Sigmoid colon (tissue), 7 donors: Measurements from ENCODE around the gene SMURF2. TPM values are rescaled to one million over a fixed set of nuclear protein-coding genes. Genes with fewer than 3 reads are reported as not detected.

Source experiments
- DNase-seq: peaks from one replicate; pipeline ENCODE4 v3.0.0-alpha.2; 2019
- H3K27ac ChIP-seq, 4 donors: fragments of 200-600 bp; sonication (generic); one replicate each; pipeline ENCODE4 v1.5.1; 2016 to 2019; ENCODE audit warnings: mild to moderate bottlenecking in 1 of 4
- H3K27me3 ChIP-seq, 3 donors: fragments of 200-600 bp; sonication (generic); one replicate each; pipeline ENCODE4 v1.5.1; 2019; ENCODE audit warnings: mild to moderate bottlenecking in 1 of 3
- H3K36me3 ChIP-seq, 4 donors: fragments of 200-600 bp; sonication (generic); one replicate each; pipeline ENCODE4 v1.5.1; 2016 to 2019
- H3K4me1 ChIP-seq, 4 donors: fragments of 200-600 bp; sonication (generic); one replicate each; pipeline ENCODE4 v1.5.1; 2017 to 2019
- H3K4me3 ChIP-seq, 4 donors: fragments of 200-600 bp; sonication (generic); one replicate each; pipeline ENCODE4 v1.5.1; 2017 to 2019; ENCODE audit warnings: mild to moderate bottlenecking in 2 of 4, moderate library complexity in 1 of 4
- H3K9me3 ChIP-seq, 4 donors: fragments of 200-600 bp in 3 of 4; sonication (generic) in 3 of 4; one replicate each; pipeline versions ENCODE4 v1.5.1 to v1.6.1; 2013 to 2019
- CTCF ChIP-seq, 4 experiments: fragments of 450-650 bp in 3 of 4; fragments of 200-600 bp in 1 of 4; IDR thresholded peaks; one replicate each; pipeline ENCODE4 v1.5.1; 2016 to 2019; ENCODE audit warnings: antibody characterized with exemption in 4 of 4, mild to moderate bottlenecking in 3 of 4, moderate library complexity in 2 of 4
- EP300 ChIP-seq, 4 donors: sonication (generic); formaldehyde crosslinking; IDR thresholded peaks; one replicate each; pipeline ENCODE4 v1.6.1; 2017; ENCODE audit warnings: antibody characterized with exemption in 4 of 4
- POLR2A ChIP-seq, 2 donors: fragments of 450-650 bp; IDR thresholded peaks; one replicate each; pipeline ENCODE4 v1.6.1; 2016; ENCODE audit warnings: antibody characterized with exemption in 2 of 2, mild to moderate bottlenecking in 2 of 2, moderate library complexity in 2 of 2
- POLR2AphosphoS5 ChIP-seq, 4 donors: sonication (generic); formaldehyde crosslinking; IDR thresholded peaks; one replicate each; pipeline ENCODE4 v1.6.1; 2017; ENCODE audit warnings: antibody characterized with exemption in 4 of 4
- WGBS, 2 donors: extraction: QIAGEN DNeasy Blood & Tissue Kit; methylation state at CpG; one replicate each; pipeline ENCODE4 v1.1.7; 2013; 5-methylcytosine and 5-hydroxymethylcytosine counted together
- intact Hi-C: fragments of 100-400 bp; cut with DNase I; formaldehyde crosslinking; loops from one replicate; pipeline ENCODE4 v1.15.1; 2023
- polyA plus RNA-seq, 3 donors: library from polyadenylated mRNA; stranded (reverse); fragments of 200-250 nt; gene quantifications; one replicate each; pipeline ENCODE4 v1.2.3, GENCODE V29; 2013
- total RNA-seq, 4 donors: library from RNA; depleted of rRNA; stranded (reverse); fragments of >200 nt; gene quantifications; one replicate each; pipeline ENCODE4 v1.1.0, GENCODE V29; 2016
- donor health status: healthy with polysubstance abuse.
- donor health status: Bipolar disorder and iron deficiency.
- donor health status: healthy.

The SMURF2 gene
- total and polyA plus RNA-seq, 7 donors: 5.8 to 30.2 (median 23.8) TPM

GRCh38 chr17:64596439-64596838 lies 65.7 kb downstream of the SMURF2 start:
- Histone ChIP-seq H3K9me3 (no peaks in the 10 kb centered on the region), H3K4me1 (no peaks in the 10 kb centered on the region), H3K4me3 (no peak overlapping the region), H3K27ac (no peak overlapping the region), H3K27me3 (no peaks in the 10 kb centered on the region), H3K36me3 (peaks cover 0 to 39% (median 3%) of the 10 kb centered on the region in 4 donors)
- 70 to 74% methylated on average over 2 of the region's 2 CpGs for WGBS, 2 donors
- DNase-seq: no peak
- TF ChIP-seq POLR2AphosphoS5 (IDR thresholded peaks at IDR 0.05) (no peak), POLR2A (IDR thresholded peaks at IDR 0.05) (no peak), CTCF (IDR thresholded peaks at IDR 0.05) (no peak), EP300 (IDR thresholded peaks at IDR 0.05) (no peak)
- intact Hi-C loops: no loop called here

- H3K4me1 ChIP-seq: no peaks in the 10 kb centered on the region
- H3K27ac ChIP-seq: no peak overlapping the region
- TF ChIP-seq CTCF (IDR thresholded peaks at IDR 0.05): no peak
- H3K9me3 ChIP-seq: no peaks in the 10 kb centered on the region
- peaks cover 0 to 48% (median 3%) of the 10 kb centered on the region in 4 donors for H3K36me3 ChIP-seq
- no peaks in the 10 kb centered on the region for H3K27me3 ChIP-seq
- intact Hi-C loops: no loop called here
- H3K4me3 ChIP-seq: no peak overlapping the region
- WGBS, 2 donors: 49 to 75% methylated on average over 1 of the region's 1 CpG
- DNase-seq: no peak
These were observed 70.2 kb downstream of the SMURF2 start for GRCh38 chr17:64591944-64592343.

- Histone ChIP-seq H3K9me3 (no peaks in the 10 kb centered on the region), H3K4me3 (no peak overlapping the region), H3K4me1 (no peaks in the 10 kb centered on the region), H3K27ac (no peak overlapping the region), H3K36me3 (peaks cover 0 to 54% (median 15%) of the 10 kb centered on the region in 4 donors), H3K27me3 (no peaks in the 10 kb centered on the region)
- intact Hi-C loops: no loop called here
- TF ChIP-seq POLR2A (IDR thresholded peaks at IDR 0.05) (no peak), POLR2AphosphoS5 (IDR thresholded peaks at IDR 0.05) (no peak), EP300 (IDR thresholded peaks at IDR 0.05) (no peak), CTCF (IDR thresholded peaks at IDR 0.05) (no peak)
- WGBS, 2 donors: 74 to 94% methylated on average over 2 of the region's 2 CpGs
- DNase-seq: no peak
These were observed 77.0 kb downstream of the SMURF2 start for GRCh38 chr17:64585146-64585545.

- Histone ChIP-seq H3K4me3 (no peak overlapping the region), H3K36me3 (peaks cover 0 to 57% (median 17%) of the 10 kb centered on the region in 4 donors), H3K9me3 (no peaks in the 10 kb centered on the region), H3K27me3 (no peaks in the 10 kb centered on the region), H3K4me1 (no peaks in the 10 kb centered on the region), H3K27ac (no peak overlapping the region)
- no peak for DNase-seq
- intact Hi-C loops: no loop called here
- TF ChIP-seq POLR2AphosphoS5 (IDR thresholded peaks at IDR 0.05) (no peak), CTCF (IDR thresholded peaks at IDR 0.05) (no peak), POLR2A (IDR thresholded peaks at IDR 0.05) (no peak), EP300 (IDR thresholded peaks at IDR 0.05) (no peak)
- WGBS, 2 donors: 69 to 85% methylated on average over 3 of the region's 3 CpGs
These were observed 79.1 kb downstream of the SMURF2 start for GRCh38 chr17:64583038-64583437.
